H9 (cell line): Measurements from ENCODE around the gene SLC15A3. TPM values are rescaled to one million over a fixed set of nuclear protein-coding genes. Genes with fewer than 3 reads are reported as not detected.

Source experiments
- DNase-seq: peaks from one replicate; pipeline ENCODE4 v3.0.0-alpha.2; 2017
- H2AFZ ChIP-seq: one replicate; pipeline ENCODE4 v1.6.1; 2013; ENCODE audit warnings: mild to moderate bottlenecking, low read length, control low read depth, moderate library complexity
- H2AK5ac ChIP-seq: 2 replicates; pipeline ENCODE4 v1.6.1; 2013; ENCODE audit warnings: low read length, control low read depth, mixed read lengths; ENCODE audit not compliant: insufficient read length
- H2BK120ac ChIP-seq: one replicate; pipeline ENCODE4 v1.6.1; 2013; ENCODE audit warnings: low read depth, mild to moderate bottlenecking, low read length, control low read depth, inconsistent platforms; ENCODE audit not compliant: poor library complexity, severe bottlenecking
- H2BK12ac ChIP-seq: 2 replicates; pipeline ENCODE4 v1.6.1; 2013; ENCODE audit warnings: low read length, control low read depth, mixed read lengths, low read depth; ENCODE audit not compliant: insufficient read length
- H2BK15ac ChIP-seq: 2 replicates; pipeline ENCODE4 v1.6.1; 2013; ENCODE audit warnings: low read depth, low read length, control low read depth
- H2BK20ac ChIP-seq: one replicate; pipeline ENCODE4 v1.6.1; 2013; ENCODE audit warnings: low read depth, mild to moderate bottlenecking, low read length, control low read depth, inconsistent platforms; ENCODE audit not compliant: poor library complexity, severe bottlenecking
- H2BK5ac ChIP-seq: 2 replicates; pipeline ENCODE4 v1.6.1; 2013; ENCODE audit warnings: low read length, control low read depth, mixed read lengths; ENCODE audit not compliant: insufficient read length
- H3K14ac ChIP-seq: 2 replicates; pipeline ENCODE4 v1.6.1; 2013; ENCODE audit warnings: low read length, control low read depth; ENCODE audit not compliant: insufficient read depth
- H3K18ac ChIP-seq: 2 replicates; pipeline ENCODE4 v1.6.1; 2013; ENCODE audit warnings: low read depth, mild to moderate bottlenecking, mixed read lengths, low read length, control low read depth; ENCODE audit not compliant: insufficient read length
- H3K23ac ChIP-seq: 2 replicates; pipeline ENCODE4 v1.6.1; 2013; ENCODE audit warnings: low read length, control low read depth, mixed read lengths, low read depth; ENCODE audit not compliant: insufficient read length
- H3K23me2 ChIP-seq: 2 replicates; pipeline ENCODE4 v1.6.1; 2013; ENCODE audit warnings: low read depth, mild to moderate bottlenecking, mixed read lengths, low read length, control low read depth; ENCODE audit not compliant: insufficient read length, poor library complexity, severe bottlenecking
- H3K27ac ChIP-seq: 2 replicates; pipeline ENCODE4 v1.5.1; 2013; ENCODE audit warnings: low read length, control low read depth, mixed read lengths, low read depth; ENCODE audit not compliant: insufficient read length
- H3K27me3 ChIP-seq: 2 replicates; pipeline ENCODE4 v1.6.1; 2013; ENCODE audit warnings: low read length, control low read depth, inconsistent platforms; ENCODE audit not compliant: insufficient read depth
- H3K4ac ChIP-seq: 2 replicates; pipeline ENCODE4 v1.6.1; 2013; ENCODE audit warnings: low read depth, mild to moderate bottlenecking, control low read depth, inconsistent platforms, low read length, moderate library complexity
- H3K4me1 ChIP-seq: 2 replicates; pipeline ENCODE4 v1.6.1; 2013; ENCODE audit warnings: low read length, control low read depth, inconsistent platforms; ENCODE audit not compliant: insufficient read depth
- H3K4me2 ChIP-seq: 2 replicates; pipeline ENCODE4 v1.6.1; 2013; ENCODE audit warnings: low read length, control low read depth, mixed read lengths; ENCODE audit not compliant: insufficient read length, insufficient read depth
- H3K56ac ChIP-seq: 2 replicates; pipeline ENCODE4 v1.6.1; 2013; ENCODE audit warnings: low read depth, mild to moderate bottlenecking, mixed read lengths, low read length, control low read depth; ENCODE audit not compliant: insufficient read length
- H3K79me1 ChIP-seq: 2 replicates; pipeline ENCODE4 v1.6.1; 2013; ENCODE audit warnings: low read depth, mild to moderate bottlenecking, moderate library complexity, low read length, control low read depth, inconsistent platforms; ENCODE audit not compliant: insufficient read depth, poor library complexity, severe bottlenecking
- H3K79me2 ChIP-seq: 2 replicates; pipeline ENCODE4 v1.6.1; 2013; ENCODE audit warnings: low read length, control low read depth, inconsistent platforms; ENCODE audit not compliant: insufficient read depth
- H3K9ac ChIP-seq: 2 replicates; pipeline ENCODE4 v1.6.1; 2013; ENCODE audit warnings: low read length, control low read depth, mixed read lengths; ENCODE audit not compliant: insufficient read length; ENCODE audit errors: extremely low read depth
- H3K9me3 ChIP-seq: one replicate; pipeline ENCODE4 v1.6.1; 2013; ENCODE audit warnings: low read depth, low read length, inconsistent platforms; ENCODE audit not compliant: control insufficient read depth
- H3T11ph ChIP-seq: one replicate; pipeline ENCODE4 v1.6.1; 2013; ENCODE audit warnings: mild to moderate bottlenecking, low read length, control low read depth, inconsistent platforms
- H4K20me1 ChIP-seq: one replicate; pipeline ENCODE4 v1.6.1; 2013; ENCODE audit not compliant: control insufficient read depth, insufficient read length, insufficient read depth
- H4K5ac ChIP-seq: 2 replicates; pipeline ENCODE4 v1.6.1; 2013; ENCODE audit warnings: low read depth, mild to moderate bottlenecking, mixed read lengths, low read length, control low read depth; ENCODE audit not compliant: insufficient read length
- H4K8ac ChIP-seq: replicated peaks from 2 replicates; pipeline ENCODE4 v1.6.1; 2013; ENCODE audit warnings: low read length, control low read depth, mixed read lengths, low read depth; ENCODE audit not compliant: insufficient read length
- H4K91ac ChIP-seq: 2 replicates; pipeline ENCODE4 v1.6.1; 2013; ENCODE audit warnings: low read depth, mild to moderate bottlenecking, moderate library complexity, mixed read lengths, low read length, control low read depth; ENCODE audit not compliant: insufficient read length
- H3K27ac Mint-ChIP-seq, 3 experiments: 2 replicates in 2 of 3; 3 replicates in 1 of 3; pipeline ENCODE4 v1.8.0; 2020 to 2021; ENCODE audit warnings: mixed read lengths in 3 of 3, mild to moderate bottlenecking in 1 of 3, moderate library complexity in 1 of 3
- H3K27me3 Mint-ChIP-seq: 2 replicates; pipeline ENCODE4 v1.8.0; 2021; ENCODE audit warnings: low read depth, mild to moderate bottlenecking, moderate library complexity, mixed read lengths
- H3K36me3 Mint-ChIP-seq, 3 experiments: 2 replicates in 2 of 3; 3 replicates in 1 of 3; pipeline ENCODE4 v1.8.0; 2020 to 2021; ENCODE audit warnings: low read depth in 3 of 3, mixed read lengths in 3 of 3; ENCODE audit not compliant: insufficient read depth in 1 of 3
- H3K4me1 Mint-ChIP-seq, 2 experiments: 2 replicates each; pipeline ENCODE4 v1.8.0; 2020; ENCODE audit warnings: mixed read lengths in 2 of 2
- H3K4me3 Mint-ChIP-seq, 2 experiments: 2 replicates in 1 of 2; 3 replicates in 1 of 2; pipeline ENCODE4 v1.8.0; 2020 to 2021; ENCODE audit warnings: mild to moderate bottlenecking in 2 of 2, mixed read lengths in 2 of 2, moderate library complexity in 1 of 2
- H3K9me3 Mint-ChIP-seq, 2 experiments: 2 replicates in 1 of 2; 3 replicates in 1 of 2; pipeline ENCODE4 v1.8.0; 2020; ENCODE audit warnings: mild to moderate bottlenecking in 2 of 2, mixed read lengths in 2 of 2, moderate library complexity in 1 of 2
- WGBS: extraction: QIAGEN DNeasy Blood & Tissue Kit; methylation state at CpG from one replicate; pipeline ENCODE4 v1.1.7; 2013; ENCODE audit warnings: missing lambda C conversion rate, low lambda C conversion rate, mixed read lengths; ENCODE audit not compliant: insufficient read length; ENCODE audit errors: extremely low coverage; 5-methylcytosine and 5-hydroxymethylcytosine counted together
- total RNA-seq: library from RNA; stranded (reverse); gene quantifications from 2 replicates; pipeline ENCODE4 v1.2.1, GENCODE V29; 2021
- TF ChIP-seq, protein P1 (sequence below): fragments of 200-600 bp; sonication (generic); conservative IDR thresholded peaks from 3 replicates; pipeline ENCODE4 v1.8.0; 2021; ENCODE audit warnings: antibody characterized with exemption, mild to moderate bottlenecking

The SLC15A3 gene
- total RNA-seq, 1 experiment from 2014 or later = 7.0 TPM

DNA sequence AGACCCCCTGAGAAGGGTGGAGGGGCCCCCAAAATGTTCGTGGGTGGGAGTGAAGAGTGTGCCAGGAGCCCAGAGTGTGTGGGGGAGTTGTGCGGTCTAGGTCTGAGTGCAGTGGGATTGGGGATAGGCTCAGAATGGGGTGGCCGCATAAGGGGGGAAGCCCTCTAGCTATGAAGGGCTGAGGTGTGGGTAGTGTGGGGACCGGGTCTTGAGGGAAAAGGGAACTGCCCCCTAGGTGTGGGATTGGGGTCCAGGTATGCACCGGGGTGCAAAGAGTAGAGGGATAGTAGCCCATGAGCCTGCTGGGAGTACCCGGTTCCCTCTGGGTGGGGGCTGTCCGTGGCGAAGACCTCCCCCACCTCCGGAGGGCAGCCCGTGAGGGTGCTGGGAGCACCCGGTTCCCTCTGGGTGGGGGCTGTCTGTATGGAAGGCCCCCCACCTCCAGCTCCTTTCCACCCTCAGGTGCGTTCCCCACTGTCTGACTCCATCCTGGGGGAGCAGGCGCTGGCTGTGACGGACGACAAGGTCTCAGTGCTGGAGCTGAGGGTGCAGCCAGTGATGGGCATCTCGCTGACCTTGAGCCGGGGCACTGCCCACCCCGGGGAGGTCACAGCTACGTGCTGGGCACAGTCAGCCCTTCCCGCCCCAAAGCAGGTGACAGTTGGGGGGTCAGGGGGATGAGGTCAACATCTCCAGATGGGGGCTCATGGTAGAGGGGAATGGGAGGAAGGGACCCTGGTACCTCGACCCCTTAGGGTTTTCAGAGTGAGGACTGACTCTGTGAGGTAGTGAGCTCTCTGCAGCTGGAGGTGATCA, 17.0 kb downstream of the SLC15A3 start:
- Histone ChIP-seq H3K27me3 (no peaks in the 10 kb centered on the region), H2AK5ac (no peak overlapping the region), H2BK5ac (no peak overlapping the region), H3K79me1 (no peaks in the 10 kb centered on the region), H3K14ac (no peak overlapping the region; the same call in 1 of the 2 replicates), H3K23me2 (no peaks in the 10 kb centered on the region), H3K27ac (no peak overlapping the region), H3K56ac (no peak overlapping the region), H3K9me3 (no peaks in the 10 kb centered on the region), H3T11ph (no peak overlapping the region), H4K91ac (no peak overlapping the region), H3K4me2 (no peak overlapping the region), H4K5ac (no peak overlapping the region), H3K9ac (no peak overlapping the region), H2BK120ac (no peak overlapping the region), H2BK15ac (no peak overlapping the region), H3K18ac (no peak overlapping the region), H2AFZ (no peak overlapping the region), H3K23ac (no peak overlapping the region), H3K4ac (no peak overlapping the region), H4K20me1 (no peaks in the 10 kb centered on the region), H3K4me1 (no peaks in the 10 kb centered on the region), H2BK12ac (no peak overlapping the region), H3K79me2 (no peaks in the 10 kb centered on the region), H2BK20ac (no peak overlapping the region), H4K8ac (no peak overlapping the region)
- no peaks in the 10 kb centered on the region for H3K9me3 Mint-ChIP-seq
- peaks cover 13 to 19% of the 10 kb centered on the region in 2 experiments for H3K4me1 Mint-ChIP-seq
- peaks cover 12 to 42% (median 42%) of the 10 kb centered on the region in 3 experiments; a peak in 6 of 7 replicates for H3K36me3 Mint-ChIP-seq
- peaks cover under 1% of the 10 kb centered on the region for H3K27me3 Mint-ChIP-seq
- H3K4me3 Mint-ChIP-seq = no peak overlapping the region
- no peak for DNase-seq
- TF ChIP-seq, protein P1, sequence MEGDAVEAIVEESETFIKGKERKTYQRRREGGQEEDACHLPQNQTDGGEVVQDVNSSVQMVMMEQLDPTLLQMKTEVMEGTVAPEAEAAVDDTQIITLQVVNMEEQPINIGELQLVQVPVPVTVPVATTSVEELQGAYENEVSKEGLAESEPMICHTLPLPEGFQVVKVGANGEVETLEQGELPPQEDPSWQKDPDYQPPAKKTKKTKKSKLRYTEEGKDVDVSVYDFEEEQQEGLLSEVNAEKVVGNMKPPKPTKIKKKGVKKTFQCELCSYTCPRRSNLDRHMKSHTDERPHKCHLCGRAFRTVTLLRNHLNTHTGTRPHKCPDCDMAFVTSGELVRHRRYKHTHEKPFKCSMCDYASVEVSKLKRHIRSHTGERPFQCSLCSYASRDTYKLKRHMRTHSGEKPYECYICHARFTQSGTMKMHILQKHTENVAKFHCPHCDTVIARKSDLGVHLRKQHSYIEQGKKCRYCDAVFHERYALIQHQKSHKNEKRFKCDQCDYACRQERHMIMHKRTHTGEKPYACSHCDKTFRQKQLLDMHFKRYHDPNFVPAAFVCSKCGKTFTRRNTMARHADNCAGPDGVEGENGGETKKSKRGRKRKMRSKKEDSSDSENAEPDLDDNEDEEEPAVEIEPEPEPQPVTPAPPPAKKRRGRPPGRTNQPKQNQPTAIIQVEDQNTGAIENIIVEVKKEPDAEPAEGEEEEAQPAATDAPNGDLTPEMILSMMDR = no peak
- WGBS = no CpG with 5 or more reads among the region's 21 CpGs
- H3K27ac Mint-ChIP-seq = no peak overlapping the region; a peak in 1 of 7 replicates
